MCF 10A (cell line): Measurements from ENCODE around the gene TTLL5. TPM values are rescaled to one million over a fixed set of nuclear protein-coding genes. Genes with fewer than 3 reads are reported as not detected.

Source experiments
- BruUV-seq: library from RNA; stranded (reverse); fragments of 400-500 nt; replicated peaks from 2 replicates; lab custom pipeline; 2021; lab: Mats Ljungman, UMichigan
- CTCF ChIA-PET: fragments of 300-600 bp; sonication (Branson Sonifier 250); formaldehyde crosslinking; extraction: SDS; loops from one replicate; lab custom pipeline; 2021; ENCODE audit warnings: antibody characterized with exemption, inconsistent platforms; lab: Yijun Ruan, JAX
- POLR2A ChIA-PET: fragments of 300-600, 350-650 bp; sonication (Branson Sonifier 250); formaldehyde crosslinking; extraction: SDS; loops from one replicate; lab custom pipeline; 2020; ENCODE audit warnings: antibody characterized with exemption, inconsistent platforms; lab: Yijun Ruan, JAX
- DNase-seq: peaks from one replicate; pipeline ENCODE4 v3.0.0-alpha.2; 2018; ENCODE audit not compliant: unreplicated experiment
- H3K27ac Mint-ChIP-seq: one replicate; pipeline ENCODE4 v1.8.0; 2022; ENCODE audit warnings: mild to moderate bottlenecking, low read depth, mixed read lengths; ENCODE audit not compliant: unreplicated experiment
- H3K27me3 Mint-ChIP-seq: one replicate; pipeline ENCODE4 v1.8.0; 2022; ENCODE audit warnings: mixed read lengths; ENCODE audit not compliant: insufficient read depth, unreplicated experiment
- H3K36me3 Mint-ChIP-seq: one replicate; pipeline ENCODE4 v1.8.0; 2022; ENCODE audit warnings: mild to moderate bottlenecking, moderate library complexity, mixed read lengths; ENCODE audit not compliant: insufficient read depth, unreplicated experiment
- H3K4me1 Mint-ChIP-seq: one replicate; pipeline ENCODE4 v1.8.0; 2022; ENCODE audit warnings: mixed read lengths; ENCODE audit not compliant: insufficient read depth, unreplicated experiment
- H3K4me3 Mint-ChIP-seq: one replicate; pipeline ENCODE4 v1.8.0; 2022; ENCODE audit warnings: mild to moderate bottlenecking, moderate library complexity, mixed read lengths; ENCODE audit not compliant: unreplicated experiment
- H3K9me3 Mint-ChIP-seq: one replicate; pipeline ENCODE4 v1.8.0; 2022; ENCODE audit warnings: mixed read lengths; ENCODE audit not compliant: unreplicated experiment
- CTCF ChIP-seq: fragments of 200-600 bp; IDR thresholded peaks from one replicate; pipeline ENCODE4 v1.8.0; 2022; ENCODE audit warnings: antibody characterized with exemption, mild to moderate bottlenecking; ENCODE audit not compliant: unreplicated experiment
- intact Hi-C: fragments of 100-400 bp; cut with micrococcal nuclease; formaldehyde crosslinking; loops from 2 replicates; pipeline ENCODE4 v1.14.1; 2022
- total RNA-seq: library from RNA; stranded (reverse); gene quantifications from 2 replicates; pipeline ENCODE4 v1.2.3, GENCODE V29; 2022

The TTLL5 gene
- total RNA-seq, 1 experiment from 2014 or later = 31.7 TPM

DNA sequence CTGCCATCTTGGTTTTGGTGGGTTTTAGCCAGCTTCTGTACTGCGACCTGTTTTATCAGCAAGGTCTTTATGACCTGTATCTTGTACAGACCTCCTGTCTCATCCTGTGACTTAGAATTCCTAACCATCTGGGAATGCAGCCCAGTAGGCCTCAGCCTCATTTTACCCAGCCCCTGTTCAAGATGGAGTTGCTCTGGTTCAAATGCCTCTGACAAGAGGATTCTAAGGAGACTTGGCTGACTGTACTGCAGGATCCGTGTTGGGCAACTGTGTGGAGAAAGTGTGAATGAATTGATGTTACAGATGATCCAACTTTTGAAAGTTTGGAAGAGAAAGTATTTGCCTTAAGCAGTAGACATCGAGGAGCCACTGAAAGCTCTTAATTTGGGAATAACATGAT is 91.0 kb downstream of the TTLL5 start:
- BruUV-seq = no TSS peak
- Mint-ChIP-seq H3K36me3 (peaks cover 20% of the 10 kb centered on the region), H3K4me1 (no peaks in the 10 kb centered on the region), H3K27me3 (no peaks in the 10 kb centered on the region), H3K27ac (no peak overlapping the region), H3K9me3 (peaks cover 2% of the 10 kb centered on the region), H3K4me3 (no peak overlapping the region)
- intact Hi-C loops = no loop called here
- no peak for DNase-seq
- CTCF ChIA-PET = no interaction called here
- POLR2A ChIA-PET = no interaction called here
- no peak for TF ChIP-seq CTCF

- Mint-ChIP-seq H3K27ac (no peak overlapping the region), H3K36me3 (peaks cover 23% of the 10 kb centered on the region), H3K4me3 (no peak overlapping the region), H3K9me3 (no peaks in the 10 kb centered on the region), H3K27me3 (no peaks in the 10 kb centered on the region), H3K4me1 (no peaks in the 10 kb centered on the region)
- TF ChIP-seq CTCF = no peak
- intact Hi-C loops = no loop called here
- DNase-seq = no peak
- no TSS peak for BruUV-seq
- POLR2A ChIA-PET = no interaction called here
- CTCF ChIA-PET = no interaction called here
These were observed 92.0 kb downstream of the TTLL5 start for GRCh38 chr14:75752907-75753594.

GRCh38 chr14:75753696-75754095 is 92.7 kb downstream of the TTLL5 start:
- no TSS peak for BruUV-seq
- peak overlapping the region; percentile 71 for H3K27ac Mint-ChIP-seq
- intact Hi-C loops = no loop called here
- POLR2A ChIA-PET = no interaction called here
- no peaks in the 10 kb centered on the region for H3K9me3 Mint-ChIP-seq
- no peak for DNase-seq
- TF ChIP-seq CTCF = no peak
- no peaks in the 10 kb centered on the region for H3K27me3 Mint-ChIP-seq
- H3K4me1 Mint-ChIP-seq = no peaks in the 10 kb centered on the region
- H3K4me3 Mint-ChIP-seq = no peak overlapping the region
- peaks cover 20% of the 10 kb centered on the region for H3K36me3 Mint-ChIP-seq
- CTCF ChIA-PET = no interaction called here

DNA sequence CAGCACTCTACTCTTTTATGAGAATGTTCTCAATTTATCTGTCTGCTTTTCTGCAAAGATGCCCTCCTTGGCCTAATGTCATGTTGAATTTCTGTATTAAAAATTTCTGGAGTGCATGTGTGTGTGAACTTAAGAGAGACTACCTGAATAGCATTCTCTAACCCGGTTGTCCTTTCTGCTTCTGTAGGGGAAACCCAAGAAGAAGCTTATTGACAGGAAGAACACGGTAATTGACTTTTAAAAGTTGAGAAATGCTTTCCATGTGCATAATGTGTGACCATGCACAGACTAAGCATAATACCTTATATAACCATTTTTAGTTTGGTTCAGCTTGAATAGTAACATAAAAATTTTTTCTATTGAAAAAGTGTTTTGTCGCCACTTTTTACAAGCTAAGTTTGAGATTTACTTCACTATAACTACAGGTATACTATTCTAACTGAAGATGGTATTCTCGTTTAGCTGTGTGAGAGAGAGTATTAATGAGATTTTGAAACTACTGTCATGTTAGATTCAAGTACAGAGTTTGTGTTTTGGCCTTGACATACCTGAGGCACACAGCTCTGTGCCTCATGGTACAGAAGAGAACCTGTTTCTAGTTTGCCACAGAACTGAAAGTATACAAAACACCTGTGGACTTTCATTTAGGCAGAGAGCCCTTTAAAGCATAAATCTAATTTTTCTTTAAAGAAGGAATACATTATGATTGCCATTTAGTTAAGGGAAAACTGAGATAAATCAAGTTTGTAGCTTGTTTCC is 96.8 kb downstream of the TTLL5 start:
- CTCF ChIA-PET = interaction anchor here (1.1 to 1.5 kb wide), 3 partner anchors 37 to 48 kb away, joined by 3 to 4 read pairs (median 3); no protein-coding TSS in a partner anchor

More for the DNA sequence above, 96.8 kb downstream of the TTLL5 start:
- no peaks in the 10 kb centered on the region for H3K4me1 Mint-ChIP-seq
- peak overlapping the region; percentile 31 for H3K27ac Mint-ChIP-seq
- H3K4me3 Mint-ChIP-seq = no peak overlapping the region
- H3K36me3 Mint-ChIP-seq = peaks cover 20% of the 10 kb centered on the region
- no peaks in the 10 kb centered on the region for H3K9me3 Mint-ChIP-seq
- no peak for DNase-seq
- intact Hi-C loops = no loop called here
- TF ChIP-seq CTCF = no peak
- BruUV-seq = no TSS peak
- no peaks in the 10 kb centered on the region for H3K27me3 Mint-ChIP-seq
- POLR2A ChIA-PET = interaction anchor here (0.7 to 1.1 kb wide), 3 partner anchors 9 to 885 kb away, joined by 3 to 5 read pairs (median 3); no protein-coding TSS in a partner anchor
